Fibroblast of skin of scalp (primary cell): ENCODE results near the gene DMTF1. TPM values are rescaled to one million over a fixed set of nuclear protein-coding genes. Genes with fewer than 3 reads are reported as not detected.
"Not testable (repeated sequence)": the region's sequence is repeated elsewhere in the genome, so short reads cannot be mapped to it uniquely, and the experiment has no call there.

Experiments
- DNase-seq: peaks from one replicate; pipeline ENCODE4 v3.0.0-alpha.2; 2013
- polyA plus RNA-seq, 2 experiments: library from polyadenylated mRNA; unstranded; fragments of 120-200 nt; gene quantifications; one replicate each; pipeline ENCODE4 v1.2.1, GENCODE V29; 2013; ENCODE audit not compliant: insufficient read length in 2 of 2

The DMTF1 gene
- 53.5 TPM for polyA plus RNA-seq (2013, experiment 1 of 2; ENCODE audit: insufficient read length)
- 58.7 TPM for polyA plus RNA-seq (2013, experiment 2 of 2; ENCODE audit: insufficient read length)

GRCh38 chr7:87152112-87152896, at the start of gene DMTF1:
DMTF1 (plus strand) TSS chr7:87152453; CDS start chr7:87164942, 12,489 bp downstream.
- DNase-seq: peak; percentile 98

- no peak for DNase-seq
Measured at GRCh38 chr7:87105401-87105800, 46.9 kb upstream of the DMTF1 start.

DNA sequence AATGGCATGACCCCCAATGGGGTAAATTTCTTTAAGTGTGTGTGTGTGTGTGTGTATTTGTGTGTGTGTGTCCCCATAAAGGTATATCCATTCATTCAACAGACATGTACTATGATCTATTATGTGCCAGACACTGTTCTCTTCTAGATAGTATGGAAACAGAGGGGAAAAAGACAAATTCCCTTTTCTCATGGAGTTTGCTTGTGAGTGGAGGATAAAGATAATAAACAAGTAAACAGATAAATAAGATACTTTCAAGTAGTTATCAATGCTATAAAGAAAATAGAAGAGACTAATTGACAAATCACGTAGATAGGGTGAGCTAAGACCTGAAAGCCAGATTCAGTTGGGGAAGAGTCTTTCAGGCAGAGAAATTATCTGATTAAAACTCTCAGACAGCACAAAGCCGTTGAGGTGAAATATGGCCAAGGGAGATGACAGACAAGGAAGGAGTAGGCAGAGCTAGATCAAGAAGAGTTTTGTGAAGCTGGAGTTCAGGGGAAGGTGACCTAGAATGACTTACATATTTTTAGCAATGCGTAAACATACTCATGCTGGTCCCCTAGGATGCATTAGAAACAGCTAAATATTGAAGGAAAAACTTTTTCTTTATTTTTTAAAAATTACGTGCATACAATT, 45.2 kb upstream of the DMTF1 start:
- no peak for DNase-seq

DNA sequence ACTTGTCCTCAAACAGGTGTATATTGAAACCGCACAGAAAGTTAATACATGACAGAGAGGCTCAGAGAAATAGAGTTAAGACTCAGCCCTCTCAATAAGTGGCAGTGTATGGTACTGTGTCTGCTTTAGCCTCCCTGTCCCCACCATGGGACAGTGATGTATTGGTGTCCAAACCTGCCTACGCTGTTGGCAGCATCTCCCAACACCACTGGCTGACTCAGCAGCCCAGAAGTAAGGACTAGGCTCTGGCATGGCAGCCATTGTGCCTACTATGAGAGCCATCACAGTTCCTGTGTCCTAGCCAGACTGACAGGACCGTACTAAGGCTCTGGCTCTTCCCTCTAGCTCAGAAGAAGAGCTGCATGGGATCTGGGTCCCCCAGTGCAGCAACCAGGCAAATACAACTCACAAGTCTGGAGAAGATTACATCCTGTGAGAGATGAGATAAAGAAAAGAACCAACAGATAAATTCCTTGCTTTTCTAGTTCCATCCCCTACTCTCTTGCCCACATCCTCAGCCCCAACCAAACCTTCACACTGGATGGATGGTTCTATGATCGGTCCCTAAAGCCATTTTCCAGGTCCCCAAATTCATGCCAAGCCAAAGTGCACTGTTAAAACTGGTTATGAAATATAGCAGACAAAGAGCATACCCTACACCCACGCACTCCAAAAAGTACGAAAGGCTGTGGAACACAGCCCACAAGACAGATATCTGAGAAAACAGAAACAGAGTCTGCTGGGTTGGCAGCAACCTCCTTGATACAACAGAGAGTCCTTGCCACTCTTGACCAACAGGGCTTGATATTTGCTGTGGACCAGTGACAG, 44.1 kb upstream of the DMTF1 start:
- DNase-seq: no peak

GRCh38 chr7:87110778-87111177, 41.5 kb upstream of the DMTF1 start:
- DNase-seq: no peak

GRCh38 chr7:87111877-87112276, 40.4 kb upstream of the DMTF1 start:
- no peak for DNase-seq

GRCh38 chr7:87113077-87113476, 39.2 kb upstream of the DMTF1 start:
- peak; percentile 31 for DNase-seq

- DNase-seq: not testable (repeated sequence)
Measured at GRCh38 chr7:87113904-87114303, 38.3 kb upstream of the DMTF1 start.

DNA sequence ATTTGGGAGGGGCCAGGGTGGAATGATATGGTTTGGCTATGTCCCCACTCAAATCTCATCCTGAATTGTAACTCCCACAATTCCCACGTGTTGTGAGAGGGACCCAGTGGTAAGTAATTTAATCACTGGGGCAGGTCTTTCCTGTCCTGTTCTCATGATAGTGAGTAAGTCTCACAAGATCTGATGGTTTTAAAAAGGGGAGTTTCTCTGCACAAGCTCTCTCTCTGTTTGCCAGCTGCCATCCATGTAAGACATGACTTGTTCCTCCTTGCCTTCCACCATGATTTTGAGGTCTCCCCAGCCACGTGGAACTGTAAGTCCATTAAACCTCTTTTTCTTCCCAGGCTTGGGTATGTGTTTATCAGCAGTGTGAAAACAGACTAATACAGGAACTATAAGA, 36.5 kb upstream of the DMTF1 start:
- DNase-seq: not testable (repeated sequence)

DNA sequence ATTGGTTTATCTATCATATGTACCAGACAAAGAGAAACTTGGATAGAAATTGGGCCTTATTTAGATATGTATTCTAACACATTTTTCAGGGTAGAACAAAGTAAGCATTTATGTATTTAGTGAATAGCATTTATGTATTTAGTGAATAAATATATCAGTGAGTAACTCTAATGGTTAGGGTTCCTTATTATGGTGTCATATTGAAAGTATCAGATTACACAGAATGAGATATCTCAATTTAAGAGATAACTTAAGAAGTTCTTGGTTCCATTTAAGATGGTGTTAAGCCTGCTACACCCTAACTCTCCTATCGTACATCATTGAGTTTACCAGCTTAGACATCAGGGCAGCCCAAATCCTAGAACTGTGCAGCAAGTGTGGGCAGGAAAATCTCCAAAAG, 35.9 kb upstream of the DMTF1 start:
- DNase-seq: no peak

GRCh38 chr7:87119581-87119980, 32.7 kb upstream of the DMTF1 start:
- DNase-seq: no peak

- DNase-seq: no peak
Measured at GRCh38 chr7:87123105-87123504, 29.1 kb upstream of the DMTF1 start.

DNA sequence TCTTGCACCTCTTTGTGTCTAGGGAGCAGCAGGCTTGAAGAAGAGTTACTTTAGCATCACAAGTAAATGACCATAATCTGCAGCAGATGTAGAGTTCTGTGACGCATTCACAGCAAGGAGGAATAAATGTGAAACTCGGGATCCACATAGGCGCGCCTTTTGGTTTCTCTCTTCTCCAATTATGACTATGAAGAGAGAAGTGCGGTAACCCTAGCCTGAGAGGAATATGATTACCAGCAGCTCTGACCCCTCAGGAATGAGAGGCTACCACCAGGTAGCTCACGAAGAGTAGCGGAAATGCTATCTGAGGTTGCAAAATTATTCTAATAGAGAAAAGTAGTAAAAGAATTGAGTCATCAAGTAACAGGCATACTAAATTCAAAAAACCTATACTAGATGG, 25.2 kb upstream of the DMTF1 start:
- no peak for DNase-seq

DNA sequence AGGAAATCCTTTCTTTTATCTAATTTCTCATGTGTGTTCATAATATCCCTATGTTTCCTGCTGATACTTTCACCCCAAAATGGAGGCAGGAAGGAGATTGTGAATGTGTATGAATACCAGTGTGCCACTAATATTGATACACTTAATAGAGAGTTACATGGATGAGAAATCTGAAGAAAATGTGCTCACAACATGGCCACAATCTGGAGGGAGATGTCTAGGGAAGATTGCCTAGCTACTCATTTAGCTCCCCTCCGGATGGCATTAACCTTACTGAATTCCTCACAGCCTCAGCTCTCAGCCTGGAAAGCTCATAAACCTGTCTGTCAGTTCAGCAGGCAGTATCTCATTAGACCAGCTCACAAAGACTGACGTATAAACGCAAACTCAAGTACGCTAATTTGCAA, 23.4 kb upstream of the DMTF1 start:
- DNase-seq: no peak

DNA sequence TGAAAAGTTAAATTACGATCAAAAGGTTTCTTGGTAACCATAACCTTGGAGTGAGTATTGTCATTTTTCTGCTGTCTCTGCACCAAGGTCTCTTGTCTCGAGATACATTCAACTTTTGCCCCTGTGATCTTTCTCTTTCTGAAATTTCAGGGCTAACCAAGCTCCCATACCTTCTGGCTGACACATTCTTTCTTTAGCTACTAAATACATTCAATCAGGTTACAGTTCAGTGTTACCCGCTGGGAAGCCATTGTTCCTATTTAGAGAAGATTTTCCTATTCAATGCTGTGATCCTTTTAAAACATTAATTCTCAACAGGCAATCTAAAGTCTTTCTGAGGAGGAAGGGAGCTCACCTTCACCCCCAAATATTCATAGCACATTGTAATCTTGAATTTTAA, 22.9 kb upstream of the DMTF1 start:
- DNase-seq: no peak

- no peak for DNase-seq
Measured at GRCh38 chr7:87129848-87130247, 22.4 kb upstream of the DMTF1 start.

- no peak for DNase-seq
Measured at GRCh38 chr7:87131771-87132170, 20.5 kb upstream of the DMTF1 start.

GRCh38 chr7:87137271-87137670, 15.0 kb upstream of the DMTF1 start:
- no peak for DNase-seq

DNA sequence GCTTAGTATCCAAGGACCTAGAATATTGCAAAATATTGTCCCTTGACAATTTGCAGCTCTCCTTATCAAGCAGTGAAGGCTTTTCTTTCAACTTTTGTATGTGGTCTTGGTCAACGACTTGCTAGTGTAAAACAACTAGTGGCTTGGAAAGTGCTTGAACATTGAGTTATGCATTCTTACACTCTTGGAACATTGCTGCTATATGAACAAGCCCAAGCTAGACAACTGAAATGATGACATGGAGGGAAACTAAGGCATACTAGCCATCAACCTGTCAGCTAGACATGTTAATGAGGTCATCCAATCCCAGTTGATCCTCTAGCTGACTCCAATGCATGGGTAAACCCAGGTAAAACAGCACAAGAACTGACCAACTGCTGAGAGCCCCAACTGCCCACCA, 12.7 kb upstream of the DMTF1 start:
- no peak for DNase-seq

GRCh38 chr7:87140271-87140748, 11.9 kb upstream of the DMTF1 start:
- DNase-seq: no peak

DNA sequence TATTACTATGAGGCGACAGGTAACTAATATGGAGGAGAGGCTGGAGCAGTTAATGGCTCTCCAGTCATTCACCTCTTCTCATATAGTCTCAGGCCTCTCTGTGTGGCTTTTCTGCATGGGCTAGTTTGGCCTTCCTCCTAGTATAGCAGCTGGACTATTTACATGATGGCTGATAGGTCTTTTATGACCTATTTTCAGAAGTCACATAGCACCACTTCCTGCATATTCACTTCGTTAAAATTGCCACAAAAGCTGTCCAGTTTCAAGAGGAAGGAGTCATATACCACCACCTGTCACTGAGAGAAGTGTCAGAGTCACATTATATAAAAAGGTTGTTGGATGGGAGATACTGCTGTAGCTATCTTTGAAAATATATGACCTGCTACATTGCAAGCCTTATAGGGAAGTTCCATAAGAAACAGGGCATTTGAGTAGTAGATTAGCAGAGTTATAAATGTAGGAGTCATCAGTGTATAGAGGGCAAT, 8.0 kb upstream of the DMTF1 start:
- DNase-seq: no peak

DNA sequence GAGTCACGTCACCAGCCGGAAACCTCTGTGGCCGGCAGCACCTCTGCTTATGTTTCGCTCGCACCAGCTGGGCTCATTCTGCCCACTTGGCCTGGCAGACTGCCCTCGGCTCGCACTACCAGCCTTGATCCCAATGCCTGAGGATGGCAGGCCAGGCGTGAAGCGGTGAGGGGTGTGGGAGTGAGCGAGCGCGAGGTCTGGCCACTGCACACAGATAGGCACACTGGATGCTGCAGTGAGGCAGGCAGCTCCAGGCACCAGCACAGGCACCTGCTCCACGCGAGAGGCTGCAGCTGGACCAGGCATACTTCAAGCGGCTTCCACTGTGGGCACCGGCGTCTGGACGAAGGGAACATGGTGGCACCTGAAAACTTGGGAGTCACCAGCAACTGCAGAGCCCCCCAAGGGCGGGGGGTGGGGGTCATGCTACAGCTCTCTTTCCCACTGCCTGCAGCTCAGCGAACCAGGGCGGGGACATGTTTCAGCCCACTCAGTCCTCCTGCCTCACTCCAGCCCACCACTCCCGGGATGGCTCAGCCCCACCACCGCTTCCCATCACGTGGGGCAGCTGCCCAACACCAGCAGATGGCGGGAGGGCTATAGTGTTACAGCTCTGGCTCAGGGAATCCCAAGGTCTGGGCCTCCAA, 5.4 kb upstream of the DMTF1 start:
- no peak for DNase-seq
